GM12872 (cell line): Measurements from ENCODE around the gene PARPBP.

ENCODE experiments used
- CTCF ChIP-seq: IDR thresholded peaks from 3 replicates; pipeline ENCODE4 v1.5.1; 2011; ENCODE audit warnings: low read depth, mild to moderate bottlenecking, low read length, moderate library complexity; ENCODE audit not compliant: insufficient read depth

PARPBP gene

GRCh38 chr12:102119674-102120563 is at the start of gene PARPBP, which contains the start of gene NUP37:
TSS of gene PARPBP (plus strand) at chr12:102120183. CDS start at chr12:102123889, 3,706 bp downstream.
TSS of gene NUP37 (minus strand) at chr12:102120114. CDS start at chr12:102118518, 1,596 bp downstream.
- no peak for TF ChIP-seq CTCF

- no peak for TF ChIP-seq CTCF
Observed at GRCh38 chr12:102080842-102081241, 39.1 kb upstream of the PARPBP start.

- no peak for TF ChIP-seq CTCF
Observed at GRCh38 chr12:102093319-102093718, 26.7 kb upstream of the PARPBP start.

- TF ChIP-seq CTCF, result peak; percentile 37
Observed at GRCh38 chr12:102095677-102096263, 24.2 kb upstream of the PARPBP start.

GRCh38 chr12:102096855-102097254 is 23.1 kb upstream of the PARPBP start:
- TF ChIP-seq CTCF, result no peak

GRCh38 chr12:102106905-102107304 is 13.1 kb upstream of the PARPBP start:
- TF ChIP-seq CTCF, result no peak

GRCh38 chr12:102107970-102108369 is 12.0 kb upstream of the PARPBP start:
- no peak for TF ChIP-seq CTCF
